Endothelial cell of umbilical vein (primary cell): ENCODE data around the gene GIGYF2. TPM values are rescaled to one million over a fixed set of nuclear protein-coding genes. Genes with fewer than 3 reads are reported as not detected.

ENCODE experiments used
- BruUV-seq: library from RNA; stranded (reverse); fragments of 400-500 nt; replicated peaks from 2 replicates; lab custom pipeline; 2021; lab: Mats Ljungman, UMichigan
- CTCF ChIA-PET: fragments of 300-600, 350-600 bp; sonication (Branson Sonifier 250); formaldehyde crosslinking; loops from one replicate; lab custom pipeline; 2021; ENCODE audit warnings: antibody characterized with exemption, inconsistent platforms; lab: Charles Lee
- POLR2A ChIA-PET: fragments of 300-600, 350-600 bp; sonication (Branson Sonifier 250); formaldehyde crosslinking; loops from one replicate; lab custom pipeline; 2021; ENCODE audit warnings: antibody characterized with exemption, inconsistent platforms; lab: Charles Lee
- DNase-seq: peaks from one replicate; pipeline ENCODE4 v3.0.0-alpha.2; 2011; ENCODE audit warnings: low read depth, low spot score
- FAIRE-seq: peaks from 2 replicates; lab custom pipeline; 2011; peaks lifted over from hg19 to GRCh38; lab: Jason Lieb, UNC
- H2AFZ ChIP-seq: 2 replicates; pipeline ENCODE4 v1.6.0; 2012; ENCODE audit warnings: low read depth, low read length, control low read depth, inconsistent platforms
- H3K27ac ChIP-seq: 2 replicates; pipeline ENCODE4 v1.5.1; 2011; ENCODE audit warnings: low read depth, mild to moderate bottlenecking, control low read depth, low read length, moderate library complexity; ENCODE audit not compliant: insufficient read depth
- H3K27me3 ChIP-seq, 2 experiments: 2 replicates each; pipeline versions ENCODE4 v1.6.0 to v1.6.1; 2011; ENCODE audit warnings: low read length in 2 of 2, mixed read lengths in 1 of 2; ENCODE audit not compliant: control insufficient read depth in 2 of 2, insufficient read depth in 2 of 2
- H3K36me3 ChIP-seq, 2 experiments: 2 replicates in 1 of 2; 3 replicates in 1 of 2; pipeline ENCODE4 v1.5.1; 2011; ENCODE audit warnings: low read length in 2 of 2, mild to moderate bottlenecking in 1 of 2, moderate library complexity in 1 of 2; ENCODE audit not compliant: control insufficient read depth in 2 of 2, insufficient read depth in 2 of 2; ENCODE audit errors: extremely low read depth in 1 of 2
- H3K4me1 ChIP-seq: 3 replicates; pipeline ENCODE4 v1.5.1; 2011; ENCODE audit warnings: mild to moderate bottlenecking, low read length; ENCODE audit not compliant: control insufficient read depth, insufficient read depth; ENCODE audit errors: extremely low read depth
- H3K4me2 ChIP-seq: 2 replicates; pipeline ENCODE4 v1.6.1; 2011; ENCODE audit warnings: low read length, control low read depth, mixed read lengths; ENCODE audit not compliant: insufficient read depth
- H3K4me3 ChIP-seq, 3 experiments: fragments of 200-600 bp in 1 of 3; sonication (generic), shearing (Covaris generic) in 1 of 3; replicated peaks in 1 of 3; 2 replicates each; pipeline ENCODE4 v1.5.1; 2011 to 2016; ENCODE audit warnings: control low read depth in 3 of 3, low read length in 3 of 3, mild to moderate bottlenecking in 2 of 3, inconsistent platforms in 1 of 3, low read depth in 1 of 3, moderate library complexity in 1 of 3; ENCODE audit not compliant: insufficient read depth in 1 of 3
- H3K79me2 ChIP-seq: 2 replicates; pipeline ENCODE4 v1.6.0; 2012; ENCODE audit warnings: low read length, inconsistent platforms; ENCODE audit not compliant: control insufficient read depth, insufficient read depth
- H3K9ac ChIP-seq: replicated peaks from 2 replicates; pipeline ENCODE3; 2011; ENCODE audit warnings: low read length, control low read depth; ENCODE audit not compliant: insufficient read depth; ENCODE audit errors: extremely low read depth
- H3K9me1 ChIP-seq: replicated peaks from 3 replicates; pipeline ENCODE4 v1.6.0; 2011; ENCODE audit warnings: mild to moderate bottlenecking, low read length; ENCODE audit not compliant: control insufficient read depth, insufficient read depth; ENCODE audit errors: extremely low read depth
- H3K9me3 ChIP-seq: replicated peaks from 2 replicates; pipeline ENCODE4 v1.5.1; 2012; ENCODE audit warnings: low read length, inconsistent platforms; ENCODE audit not compliant: control insufficient read depth, insufficient read depth
- H4K20me1 ChIP-seq: replicated peaks from 2 replicates; pipeline ENCODE3; 2011; ENCODE audit warnings: mild to moderate bottlenecking, low read length; ENCODE audit not compliant: control insufficient read depth, insufficient read depth; ENCODE audit errors: extremely low read depth
- CTCF ChIP-seq, 2 donors: IDR thresholded peaks; 1 replicate in 1 of 2; 2 replicates in 1 of 2; pipeline ENCODE4 v1.5.1; 2011; ENCODE audit warnings: low read length in 2 of 2, mild to moderate bottlenecking in 2 of 2, moderate library complexity in 2 of 2, control low read depth in 1 of 2, inconsistent platforms in 1 of 2, low read depth in 1 of 2; ENCODE audit not compliant: insufficient read depth in 1 of 2; ENCODE audit errors: extremely low read depth in 1 of 2
- EZH2 ChIP-seq: IDR thresholded peaks from 2 replicates; pipeline ENCODE4 v1.6.1; 2012; ENCODE audit warnings: borderline replicate concordance, low read depth, mild to moderate bottlenecking, moderate library complexity, low read length, inconsistent platforms; ENCODE audit not compliant: severe bottlenecking
- FOS ChIP-seq: IDR thresholded peaks from 2 replicates; pipeline ENCODE4 v1.6.1; 2011; ENCODE audit warnings: mild to moderate bottlenecking, low read length, moderate library complexity, borderline replicate concordance; ENCODE audit not compliant: insufficient read depth
- GATA2 ChIP-seq: IDR thresholded peaks from 2 replicates; pipeline ENCODE4 v1.7.0; 2011; ENCODE audit warnings: low read depth, mild to moderate bottlenecking, moderate library complexity, mixed read lengths, low read length; ENCODE audit not compliant: insufficient read length, insufficient read depth
- JUN ChIP-seq: IDR thresholded peaks from 2 replicates; pipeline ENCODE4 v1.6.1; 2011; ENCODE audit warnings: borderline replicate concordance, low read depth; ENCODE audit not compliant: insufficient read length, insufficient read depth
- MAX ChIP-seq: IDR thresholded peaks from 2 replicates; pipeline ENCODE4 v1.6.1; 2011; ENCODE audit not compliant: insufficient read depth, insufficient read length
- MYC ChIP-seq: IDR thresholded peaks from one replicate; pipeline ENCODE4 v1.6.1; 2011; ENCODE audit warnings: mild to moderate bottlenecking, low read depth, low read length
- POLR2A ChIP-seq: IDR thresholded peaks from 2 replicates; pipeline ENCODE4 v1.6.1; 2012; ENCODE audit warnings: low read depth, mild to moderate bottlenecking, control low read depth, low read length
- POLR2AphosphoS5 ChIP-seq: IDR thresholded peaks from 2 replicates; pipeline ENCODE4 v1.6.1; 2012; ENCODE audit warnings: low read depth, mild to moderate bottlenecking, control low read depth, low read length, moderate library complexity; ENCODE audit not compliant: insufficient read depth
- dilution Hi-C: fragments of 300-500 bp; cut with MboI; formaldehyde crosslinking; loops from one replicate; pipeline ENCODE4 v1.15.0; 2019; ENCODE audit warnings: low sequenced_read_pairs; ENCODE audit not compliant: extremely low pct_ligation_motif_present
- intact Hi-C: fragments of 100-400 bp; cut with micrococcal nuclease; formaldehyde crosslinking; loops from one replicate; pipeline ENCODE4 v1.10.0; 2022
- polyA plus RNA-seq, 4 experiments: library from polyadenylated mRNA; depleted of rRNA in 3 of 4; stranded (reverse) in 3 of 4; unstranded in 1 of 4; fragments of >200 nt; gene quantifications; 2 replicates each; pipeline versions ENCODE4 v1.2.1 to v1.2.3, GENCODE V29; 2011 to 2012; ENCODE audit warnings: missing spikeins in 1 of 4
- total RNA-seq: library from RNA; stranded (reverse); gene quantifications from 2 replicates; pipeline ENCODE4 v1.2.3, GENCODE V29; 2021

GIGYF2 gene
- total and polyA plus RNA-seq, 2 donors (not counting 3 experiments of a cell fraction or from before 2014, with no cell fraction given), result 22.9 to 56.4 TPM

- H4K20me1 ChIP-seq, result no peaks in the 10 kb centered on the region
- FAIRE-seq (no peak), DNase-seq (no peak)
- no peaks in the 10 kb centered on the region for H3K36me3 ChIP-seq
- dilution Hi-C loops (no loop called here), intact Hi-C loops (no loop called here)
- no TSS peak for BruUV-seq
- no peaks in the 10 kb centered on the region for H3K4me1 ChIP-seq
- ChIA-PET CTCF (interaction anchor here (1.5 kb wide), 1 partner anchor 11 kb away, joined by 8 read pairs; no protein-coding TSS in a partner anchor), POLR2A (no interaction called here)
- H3K4me3 ChIP-seq, result no peak overlapping the region
- H3K79me2 ChIP-seq, result no peaks in the 10 kb centered on the region
- H3K9me3 ChIP-seq, result no peaks in the 10 kb centered on the region
- H3K9me1 ChIP-seq, result no peaks in the 10 kb centered on the region
- no peak overlapping the region for H3K4me2 ChIP-seq
- H3K27ac ChIP-seq, result no peak overlapping the region
- no peak overlapping the region for H3K9ac ChIP-seq
- peaks cover 10 to 16% of the 10 kb centered on the region in 2 experiments for H3K27me3 ChIP-seq
- TF ChIP-seq JUN (no peak), POLR2A (no peak), FOS (no peak), MAX (no peak)
- no peak overlapping the region for H2AFZ ChIP-seq
These were observed 17.1 kb upstream of the GIGYF2 start for GRCh38 chr2:232680006-232680405.

GRCh38 chr2:232681527-232681926 lies 15.6 kb upstream of the GIGYF2 start:
- H3K79me2 ChIP-seq, result no peaks in the 10 kb centered on the region
- no peak overlapping the region for H3K9ac ChIP-seq
- no peak overlapping the region for H2AFZ ChIP-seq
- no TSS peak for BruUV-seq
- no peak overlapping the region for H3K4me3 ChIP-seq
- FAIRE-seq, result no peak
- H3K27me3 ChIP-seq, result peaks cover 10 to 16% of the 10 kb centered on the region in 2 experiments
- no peak overlapping the region for H3K4me2 ChIP-seq
- no peak overlapping the region for H3K27ac ChIP-seq
- H3K36me3 ChIP-seq, result no peaks in the 10 kb centered on the region
- DNase-seq, result no peak
- no peaks in the 10 kb centered on the region for H4K20me1 ChIP-seq
- TF ChIP-seq EZH2 (no peak), FOS (no peak), CTCF (IDR thresholded peaks at IDR 0.05; ENCODE audit: extremely low read depth in 1 of 2, insufficient read depth in 1 of 2, low read depth in 1 of 2, low read length in 2 of 2) (no peak), MAX (no peak), POLR2A (no peak), JUN (no peak), POLR2AphosphoS5 (no peak), MYC (no peak), GATA2 (no peak)
- ChIA-PET CTCF (no interaction called here), POLR2A (no interaction called here)
- H3K9me3 ChIP-seq, result no peaks in the 10 kb centered on the region
- dilution Hi-C loops (no loop called here), intact Hi-C loops (no loop called here)
- H3K9me1 ChIP-seq, result no peaks in the 10 kb centered on the region
- H3K4me1 ChIP-seq, result no peaks in the 10 kb centered on the region
